ENCODE data around the gene C2CD3. TPM values are rescaled to one million over a fixed set of nuclear protein-coding genes. Genes with fewer than 3 reads are reported as not detected.
A peak's percentile ranks its signal among the peaks of the same experiment; 100 is the strongest.

Gene C2CD3
- total and polyA plus RNA-seq, 9 of the 15 experiments (the other 6 are each of a cell fraction or from before 2014, with no cell fraction given) = 4.4 to 20.2 (median 15.4) TPM

DNA sequence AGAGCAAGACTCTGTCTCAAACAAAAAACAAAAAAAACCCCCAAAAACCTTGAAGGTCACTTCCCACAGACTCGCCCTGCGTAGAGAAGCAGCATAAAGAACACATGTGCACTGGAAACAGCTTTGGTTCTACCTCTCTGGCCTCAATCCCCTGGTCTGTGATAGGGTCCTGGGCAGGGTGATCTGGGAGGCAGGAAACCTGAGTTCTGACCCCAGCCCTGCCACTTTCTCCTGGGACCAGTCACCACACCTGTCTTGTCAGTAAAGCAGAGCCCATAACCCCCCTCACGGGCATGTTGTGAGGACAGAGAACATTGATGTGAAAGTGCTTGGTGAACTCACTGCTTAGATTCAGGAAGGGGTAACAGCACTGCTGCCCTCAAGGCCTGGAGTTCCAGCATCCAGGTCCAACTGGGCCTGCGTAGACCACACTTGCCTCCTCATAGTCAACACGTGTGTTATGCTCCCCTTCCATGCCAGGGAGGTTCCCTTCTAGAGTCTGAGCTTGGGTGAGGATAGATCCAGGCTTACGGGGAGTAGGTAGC, 199.6 kb downstream of the C2CD3 start:
- ATAC-seq (peak; percentile 8; the same call in 2 of the 3 replicates), DNase-seq (ENCODE audit: extremely low read depth in 1 of 4, low spot score in 3 of 4) (peak in 2 of 4 experiments; percentile 12 to 28), FAIRE-seq (no peak)
- peaks cover 12 to 34% of the 10 kb centered on the region in 2 experiments; a peak in 4 of 5 replicates for H3K4me1 ChIP-seq (replicated peaks in 1 of 2; ENCODE audit: control insufficient read depth in 2 of 2, insufficient read depth in 2 of 2, low read length in 2 of 2)
- H3K4me2 ChIP-seq (ENCODE audit: insufficient read depth, low read length) = no peak overlapping the region
- in situ Hi-C loops (cut with MboI) = no loop called here
- no peaks in the 10 kb centered on the region for H3K9me3 ChIP-seq (replicated peaks; ENCODE audit: control insufficient read depth, insufficient read depth, low read depth, low read length)
- no peak overlapping the region for H3K4me3 ChIP-seq
- BruUV-seq (replicated peaks) = no TSS peak
- H3K27me3 ChIP-seq (ENCODE audit: control insufficient read depth in 2 of 2, insufficient read depth in 2 of 2, low read length in 2 of 2) = no peaks in the 10 kb centered on the region
- no peak overlapping the region for H2AFZ ChIP-seq (ENCODE audit: low read depth, low read length)
- ChIA-PET CTCF (ENCODE audit: low intra/inter-chr PET ratio) (no interaction called here), POLR2A (interaction anchor here (0.5 to 5.7 kb wide), 7 partner anchors 9 to 179 kb away, joined by 3 to 54 read pairs (median 3); partner anchors contain the start of genes DNAJB13 and UCP2)
- H4K20me1 ChIP-seq (replicated peaks; ENCODE audit: control insufficient read depth, insufficient read depth, low read length) = peaks cover 14% of the 10 kb centered on the region
- no peaks in the 10 kb centered on the region for H3K9me1 ChIP-seq (ENCODE audit: control insufficient read depth, insufficient read depth, low read length)
- no peaks in the 10 kb centered on the region for H3K79me2 ChIP-seq (ENCODE audit: control insufficient read depth, insufficient read depth, low read length)
- 79% methylated on average over 6 of the region's 6 CpGs for WGBS (ENCODE audit: insufficient coverage, low coverage, missing lambda C conversion rate)
- peaks cover 25% of the 10 kb centered on the region; the same call in 2 of the 3 replicates for H3K36me3 ChIP-seq (ENCODE audit: control insufficient read depth, insufficient read depth, low read length)
- intact Hi-C loops (cut with micrococcal nuclease) = no loop called here
- no peak overlapping the region for H3K27ac ChIP-seq (ENCODE audit: extremely low read depth, low read depth, low read length)
- peak overlapping the region in 1 of 2 experiments; percentile 53; a peak in 1 of 4 replicates for H3K9ac ChIP-seq (ENCODE audit: insufficient read depth in 1 of 2, low read depth in 2 of 2, low read length in 2 of 2)
- TF ChIP-seq TCF7 (IDR thresholded peaks at IDR 0.05; ENCODE audit: borderline replicate concordance) (no peak), ATF7 (IDR thresholded peaks at IDR 0.05) (no peak), ZFP36 (IDR thresholded peaks at IDR 0.05; ENCODE audit: low read depth, low read length, partially characterized antibody) (no peak), RFX5 (IDR thresholded peaks at IDR 0.05; ENCODE audit: low read depth, low read length) (no peak), KLF6 (CRISPR knock-in tag; IDR thresholded peaks at IDR 0.05; ENCODE audit: borderline replicate concordance) (no peak), ELF4 (CRISPR knock-in tag; IDR thresholded peaks at IDR 0.05) (no peak)
- TF ChIP-seq, protein P1, sequence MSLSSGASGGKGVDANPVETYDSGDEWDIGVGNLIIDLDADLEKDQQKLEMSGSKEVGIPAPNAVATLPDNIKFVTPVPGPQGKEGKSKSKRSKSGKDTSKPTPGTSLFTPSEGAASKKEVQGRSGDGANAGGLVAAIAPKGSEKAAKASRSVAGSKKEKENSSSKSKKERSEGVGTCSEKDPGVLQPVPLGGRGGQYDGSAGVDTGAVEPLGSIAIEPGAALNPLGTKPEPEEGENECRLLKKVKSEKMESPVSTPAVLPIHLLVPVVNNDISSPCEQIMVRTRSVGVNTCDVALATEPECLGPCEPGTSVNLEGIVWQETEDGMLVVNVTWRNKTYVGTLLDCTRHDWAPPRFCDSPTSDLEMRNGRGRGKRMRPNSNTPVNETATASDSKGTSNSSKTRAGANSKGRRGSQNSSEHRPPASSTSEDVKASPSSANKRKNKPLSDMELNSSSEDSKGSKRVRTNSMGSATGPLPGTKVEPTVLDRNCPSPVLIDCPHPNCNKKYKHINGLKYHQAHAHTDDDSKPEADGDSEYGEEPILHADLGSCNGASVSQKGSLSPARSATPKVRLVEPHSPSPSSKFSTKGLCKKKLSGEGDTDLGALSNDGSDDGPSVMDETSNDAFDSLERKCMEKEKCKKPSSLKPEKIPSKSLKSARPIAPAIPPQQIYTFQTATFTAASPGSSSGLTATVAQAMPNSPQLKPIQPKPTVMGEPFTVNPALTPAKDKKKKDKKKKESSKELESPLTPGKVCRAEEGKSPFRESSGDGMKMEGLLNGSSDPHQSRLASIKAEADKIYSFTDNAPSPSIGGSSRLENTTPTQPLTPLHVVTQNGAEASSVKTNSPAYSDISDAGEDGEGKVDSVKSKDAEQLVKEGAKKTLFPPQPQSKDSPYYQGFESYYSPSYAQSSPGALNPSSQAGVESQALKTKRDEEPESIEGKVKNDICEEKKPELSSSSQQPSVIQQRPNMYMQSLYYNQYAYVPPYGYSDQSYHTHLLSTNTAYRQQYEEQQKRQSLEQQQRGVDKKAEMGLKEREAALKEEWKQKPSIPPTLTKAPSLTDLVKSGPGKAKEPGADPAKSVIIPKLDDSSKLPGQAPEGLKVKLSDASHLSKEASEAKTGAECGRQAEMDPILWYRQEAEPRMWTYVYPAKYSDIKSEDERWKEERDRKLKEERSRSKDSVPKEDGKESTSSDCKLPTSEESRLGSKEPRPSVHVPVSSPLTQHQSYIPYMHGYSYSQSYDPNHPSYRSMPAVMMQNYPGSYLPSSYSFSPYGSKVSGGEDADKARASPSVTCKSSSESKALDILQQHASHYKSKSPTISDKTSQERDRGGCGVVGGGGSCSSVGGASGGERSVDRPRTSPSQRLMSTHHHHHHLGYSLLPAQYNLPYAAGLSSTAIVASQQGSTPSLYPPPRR (CRISPR knock-in tag; IDR thresholded peaks at IDR 0.05; ENCODE audit: borderline replicate concordance) = no peak
- TF ChIP-seq, protein P2, sequence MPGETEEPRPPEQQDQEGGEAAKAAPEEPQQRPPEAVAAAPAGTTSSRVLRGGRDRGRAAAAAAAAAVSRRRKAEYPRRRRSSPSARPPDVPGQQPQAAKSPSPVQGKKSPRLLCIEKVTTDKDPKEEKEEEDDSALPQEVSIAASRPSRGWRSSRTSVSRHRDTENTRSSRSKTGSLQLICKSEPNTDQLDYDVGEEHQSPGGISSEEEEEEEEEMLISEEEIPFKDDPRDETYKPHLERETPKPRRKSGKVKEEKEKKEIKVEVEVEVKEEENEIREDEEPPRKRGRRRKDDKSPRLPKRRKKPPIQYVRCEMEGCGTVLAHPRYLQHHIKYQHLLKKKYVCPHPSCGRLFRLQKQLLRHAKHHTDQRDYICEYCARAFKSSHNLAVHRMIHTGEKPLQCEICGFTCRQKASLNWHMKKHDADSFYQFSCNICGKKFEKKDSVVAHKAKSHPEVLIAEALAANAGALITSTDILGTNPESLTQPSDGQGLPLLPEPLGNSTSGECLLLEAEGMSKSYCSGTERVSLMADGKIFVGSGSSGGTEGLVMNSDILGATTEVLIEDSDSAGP (CRISPR knock-in tag; IDR thresholded peaks at IDR 0.05) = no peak
- TF ChIP-seq, protein P3, sequence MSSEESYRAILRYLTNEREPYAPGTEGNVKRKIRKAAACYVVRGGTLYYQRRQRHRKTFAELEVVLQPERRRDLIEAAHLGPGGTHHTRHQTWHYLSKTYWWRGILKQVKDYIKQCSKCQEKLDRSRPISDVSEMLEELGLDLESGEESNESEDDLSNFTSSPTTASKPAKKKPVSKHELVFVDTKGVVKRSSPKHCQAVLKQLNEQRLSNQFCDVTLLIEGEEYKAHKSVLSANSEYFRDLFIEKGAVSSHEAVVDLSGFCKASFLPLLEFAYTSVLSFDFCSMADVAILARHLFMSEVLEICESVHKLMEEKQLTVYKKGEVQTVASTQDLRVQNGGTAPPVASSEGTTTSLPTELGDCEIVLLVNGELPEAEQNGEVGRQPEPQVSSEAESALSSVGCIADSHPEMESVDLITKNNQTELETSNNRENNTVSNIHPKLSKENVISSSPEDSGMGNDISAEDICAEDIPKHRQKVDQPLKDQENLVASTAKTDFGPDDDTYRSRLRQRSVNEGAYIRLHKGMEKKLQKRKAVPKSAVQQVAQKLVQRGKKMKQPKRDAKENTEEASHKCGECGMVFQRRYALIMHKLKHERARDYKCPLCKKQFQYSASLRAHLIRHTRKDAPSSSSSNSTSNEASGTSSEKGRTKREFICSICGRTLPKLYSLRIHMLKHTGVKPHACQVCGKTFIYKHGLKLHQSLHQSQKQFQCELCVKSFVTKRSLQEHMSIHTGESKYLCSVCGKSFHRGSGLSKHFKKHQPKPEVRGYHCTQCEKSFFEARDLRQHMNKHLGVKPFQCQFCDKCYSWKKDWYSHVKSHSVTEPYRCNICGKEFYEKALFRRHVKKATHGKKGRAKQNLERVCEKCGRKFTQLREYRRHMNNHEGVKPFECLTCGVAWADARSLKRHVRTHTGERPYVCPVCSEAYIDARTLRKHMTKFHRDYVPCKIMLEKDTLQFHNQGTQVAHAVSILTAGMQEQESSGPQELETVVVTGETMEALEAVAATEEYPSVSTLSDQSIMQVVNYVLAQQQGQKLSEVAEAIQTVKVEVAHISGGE (CRISPR knock-in tag; IDR thresholded peaks at IDR 0.05) = no peak
- TF ChIP-seq, protein P4, sequence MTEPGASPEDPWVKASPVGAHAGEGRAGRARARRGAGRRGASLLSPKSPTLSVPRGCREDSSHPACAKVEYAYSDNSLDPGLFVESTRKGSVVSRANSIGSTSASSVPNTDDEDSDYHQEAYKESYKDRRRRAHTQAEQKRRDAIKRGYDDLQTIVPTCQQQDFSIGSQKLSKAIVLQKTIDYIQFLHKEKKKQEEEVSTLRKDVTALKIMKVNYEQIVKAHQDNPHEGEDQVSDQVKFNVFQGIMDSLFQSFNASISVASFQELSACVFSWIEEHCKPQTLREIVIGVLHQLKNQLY (CRISPR knock-in tag; conservative IDR thresholded peaks at IDR 0.05) = no peak
